HTR-8/SVneo (cell line): ENCODE results near the gene PFDN5.

Experiments used
- DNase-seq: peaks from one replicate; pipeline ENCODE4 v3.0.0; 2011; ENCODE audit warnings: low spot score, mixed read lengths; ENCODE audit not compliant: insufficient read length
- FAIRE-seq: peaks from 2 replicates; lab custom pipeline; 2011; peaks lifted over from hg19 to GRCh38; lab: Jason Lieb, UNC

Gene PFDN5

DNA sequence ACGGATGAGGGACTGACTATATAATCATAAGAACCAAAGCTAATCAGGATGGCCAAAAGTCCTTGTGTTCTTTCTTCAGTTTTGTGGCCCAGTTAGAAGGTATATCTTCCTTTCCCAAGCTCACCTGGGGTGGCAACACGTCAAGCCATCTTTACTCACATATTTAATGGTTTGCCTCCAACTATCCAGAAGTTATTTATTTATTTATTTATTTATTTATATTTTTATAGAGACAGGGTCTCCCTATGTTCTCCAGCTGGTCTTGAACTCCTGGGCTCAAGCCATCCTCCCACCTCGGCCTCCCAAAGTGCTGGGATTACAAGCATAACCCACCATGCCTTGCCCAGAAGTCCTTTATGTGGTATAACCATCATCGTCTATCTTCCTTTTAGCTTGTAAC is 52.6 kb downstream of the PFDN5 start:
- DNase-seq (no peak), FAIRE-seq (no peak)
